Thyroid gland (tissue), 4 donors: ENCODE data around the gene CNGA4.

Experiments used
- POLR2A ChIP-seq, 2 donors: fragments of 450-650 bp; IDR thresholded peaks; one replicate each; pipeline ENCODE4 v1.6.1; 2017; ENCODE audit warnings: antibody characterized with exemption in 2 of 2, mild to moderate bottlenecking in 2 of 2, moderate library complexity in 1 of 2
- TF ChIP-seq, protein P1 (sequence below), 6 experiments: fragments of 200-600 bp in 3 of 6; fragments of 450-650 bp in 3 of 6; sonication (generic) in 3 of 6; IDR thresholded peaks; one replicate each; pipeline ENCODE4 v1.5.1; 2016 to 2019; ENCODE audit warnings: antibody characterized with exemption in 6 of 6, mild to moderate bottlenecking in 2 of 6, inconsistent platforms in 1 of 6, moderate library complexity in 1 of 6

DNA sequence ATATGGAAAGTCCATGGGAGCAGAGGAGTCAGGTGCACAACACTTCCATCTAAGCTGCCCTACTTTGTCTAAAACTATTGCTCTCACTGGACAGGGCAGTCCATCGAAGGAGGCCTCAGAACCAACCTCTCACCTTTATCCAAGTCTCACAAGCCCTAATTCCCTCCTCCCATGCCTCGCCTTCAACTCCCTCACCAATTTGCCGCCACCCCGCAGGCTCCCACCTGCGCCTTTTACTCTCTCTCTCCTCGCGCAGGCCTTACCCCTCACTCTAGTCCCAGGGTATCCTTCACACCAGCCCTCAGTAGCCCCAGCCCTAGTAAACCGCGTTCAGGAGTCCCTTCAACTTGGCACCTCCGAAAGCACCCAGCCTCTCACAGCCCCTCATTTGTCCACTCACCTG, 4.9 kb upstream of the CNGA4 start:
- TF ChIP-seq, protein P1, sequence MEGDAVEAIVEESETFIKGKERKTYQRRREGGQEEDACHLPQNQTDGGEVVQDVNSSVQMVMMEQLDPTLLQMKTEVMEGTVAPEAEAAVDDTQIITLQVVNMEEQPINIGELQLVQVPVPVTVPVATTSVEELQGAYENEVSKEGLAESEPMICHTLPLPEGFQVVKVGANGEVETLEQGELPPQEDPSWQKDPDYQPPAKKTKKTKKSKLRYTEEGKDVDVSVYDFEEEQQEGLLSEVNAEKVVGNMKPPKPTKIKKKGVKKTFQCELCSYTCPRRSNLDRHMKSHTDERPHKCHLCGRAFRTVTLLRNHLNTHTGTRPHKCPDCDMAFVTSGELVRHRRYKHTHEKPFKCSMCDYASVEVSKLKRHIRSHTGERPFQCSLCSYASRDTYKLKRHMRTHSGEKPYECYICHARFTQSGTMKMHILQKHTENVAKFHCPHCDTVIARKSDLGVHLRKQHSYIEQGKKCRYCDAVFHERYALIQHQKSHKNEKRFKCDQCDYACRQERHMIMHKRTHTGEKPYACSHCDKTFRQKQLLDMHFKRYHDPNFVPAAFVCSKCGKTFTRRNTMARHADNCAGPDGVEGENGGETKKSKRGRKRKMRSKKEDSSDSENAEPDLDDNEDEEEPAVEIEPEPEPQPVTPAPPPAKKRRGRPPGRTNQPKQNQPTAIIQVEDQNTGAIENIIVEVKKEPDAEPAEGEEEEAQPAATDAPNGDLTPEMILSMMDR (IDR thresholded peaks at IDR 0.05): no peak
- no peak for TF ChIP-seq POLR2A (IDR thresholded peaks at IDR 0.05)
